WTC11 (cell line): ENCODE data around the gene ITPR2. TPM values are rescaled to one million over a fixed set of nuclear protein-coding genes. Genes with fewer than 3 reads are reported as not detected.

Experiments
- ATAC-seq: fragments of 200-7000 bp; cut with Tn5 transposase; 2 replicates; pipeline ENCODE4 v1.10.0; 2021; ENCODE audit warnings: mild to moderate bottlenecking, moderate library complexity
- CTCF ChIA-PET: fragments of 300-600 bp; sonication (Branson Sonifier 250); formaldehyde crosslinking; loops from one replicate; lab custom pipeline; 2021; ENCODE audit warnings: antibody characterized with exemption; lab: Charles Lee
- POLR2A ChIA-PET: fragments of 350-600 bp; sonication (Branson Sonifier 250); formaldehyde crosslinking; loops from one replicate; lab custom pipeline; 2021; ENCODE audit warnings: antibody characterized with exemption; lab: Charles Lee
- DNase-seq: peaks from one replicate; pipeline ENCODE4 v3.0.0; 2021; ENCODE audit warnings: low spot score
- H3K27ac Mint-ChIP-seq: 2 replicates; pipeline ENCODE4 v1.8.0; 2021; ENCODE audit warnings: mixed read lengths
- H3K27me3 Mint-ChIP-seq: 2 replicates; pipeline ENCODE4 v1.8.0; 2021; ENCODE audit warnings: low read depth, mild to moderate bottlenecking, moderate library complexity, mixed read lengths
- H3K36me3 Mint-ChIP-seq: 2 replicates; pipeline ENCODE4 v1.8.0; 2021; ENCODE audit warnings: mixed read lengths
- H3K4me1 Mint-ChIP-seq: 2 replicates; pipeline ENCODE4 v1.8.0; 2022; ENCODE audit warnings: mixed read lengths
- H3K4me3 Mint-ChIP-seq: 2 replicates; pipeline ENCODE4 v1.8.0; 2021; ENCODE audit warnings: mild to moderate bottlenecking, moderate library complexity, mixed read lengths
- H3K9me3 Mint-ChIP-seq: 2 replicates; pipeline ENCODE4 v1.8.0; 2021; ENCODE audit warnings: mixed read lengths
- AFF4 ChIP-seq: sonication (generic); formaldehyde crosslinking; IDR thresholded peaks from 2 replicates; pipeline ENCODE4 v1.8.1; 2023; ENCODE audit warnings: mild to moderate bottlenecking, missing genetic modification reagents, borderline replicate concordance
- ATF1 ChIP-seq: sonication (generic); formaldehyde crosslinking; IDR thresholded peaks from 2 replicates; pipeline ENCODE4 v1.8.1; 2023; ENCODE audit warnings: mild to moderate bottlenecking, moderate library complexity, missing genetic modification reagents
- ATF3 ChIP-seq: sonication (generic); formaldehyde crosslinking; conservative IDR thresholded peaks from 2 replicates; pipeline ENCODE4 v1.8.1; 2022; ENCODE audit warnings: mild to moderate bottlenecking, missing genetic modification reagents
- CDX4 ChIP-seq: fragments of 250-450 bp; sonication (Bioruptor Pico); IDR thresholded peaks from 2 replicates; pipeline ENCODE4 v1.9.0; 2021; ENCODE audit warnings: moderate library complexity, mild to moderate bottlenecking, inconsistent platforms, borderline replicate concordance
- FOXP1 ChIP-seq: sonication (generic); formaldehyde crosslinking; IDR thresholded peaks from 2 replicates; pipeline ENCODE4 v1.8.0; 2022; ENCODE audit warnings: missing genetic modification reagents, mild to moderate bottlenecking, moderate library complexity, borderline replicate concordance
- FOXP4 ChIP-seq: sonication (generic); formaldehyde crosslinking; IDR thresholded peaks from 2 replicates; pipeline ENCODE4 v1.8.0; 2022; ENCODE audit warnings: mild to moderate bottlenecking, missing genetic modification reagents
- GRHL2 ChIP-seq: fragments of 250-450 bp; sonication (Bioruptor Pico); IDR thresholded peaks from 2 replicates; pipeline ENCODE4 v1.8.0; 2022; ENCODE audit warnings: mild to moderate bottlenecking, moderate library complexity; ENCODE audit not compliant: insufficient replicate concordance, severe bottlenecking
- IRF1 ChIP-seq: sonication (generic); formaldehyde crosslinking; IDR thresholded peaks from 2 replicates; pipeline ENCODE4 v1.8.0; 2023; ENCODE audit warnings: missing genetic modification reagents
- KAT7 ChIP-seq: sonication (generic); formaldehyde crosslinking; IDR thresholded peaks from 2 replicates; pipeline ENCODE4 v1.8.1; 2023; ENCODE audit warnings: missing genetic modification reagents, mild to moderate bottlenecking, borderline replicate concordance
- MAX ChIP-seq: sonication (generic); formaldehyde crosslinking; IDR thresholded peaks from 2 replicates; pipeline ENCODE4 v1.8.0; 2022; ENCODE audit warnings: mild to moderate bottlenecking, missing genetic modification reagents
- MLX ChIP-seq: sonication (generic); formaldehyde crosslinking; IDR thresholded peaks from 2 replicates; pipeline ENCODE4 v1.8.1; 2023; ENCODE audit warnings: mild to moderate bottlenecking, missing genetic modification reagents, moderate library complexity
- MYBL2 ChIP-seq: sonication (generic); formaldehyde crosslinking; IDR thresholded peaks from 2 replicates; pipeline ENCODE4 v1.8.1; 2023; ENCODE audit warnings: mild to moderate bottlenecking, moderate library complexity, missing genetic modification reagents
- NR3C1 ChIP-seq: sonication (generic); formaldehyde crosslinking; conservative IDR thresholded peaks from 2 replicates; pipeline ENCODE4 v1.8.1; 2023; ENCODE audit warnings: low read depth, mild to moderate bottlenecking, missing genetic modification reagents
- PRDM15 ChIP-seq: sonication (generic); formaldehyde crosslinking; IDR thresholded peaks from 2 replicates; pipeline ENCODE4 v1.8.0; 2022; ENCODE audit warnings: missing genetic modification reagents
- PRRX2 ChIP-seq: fragments of 250-450 bp; sonication (Bioruptor Pico); IDR thresholded peaks from 2 replicates; pipeline ENCODE4 v1.8.0; 2021; ENCODE audit warnings: mild to moderate bottlenecking
- SMAD4 ChIP-seq: sonication (generic); formaldehyde crosslinking; IDR thresholded peaks from 2 replicates; pipeline ENCODE4 v1.8.0; 2022; ENCODE audit warnings: mild to moderate bottlenecking, missing genetic modification reagents
- ZBTB43 ChIP-seq: sonication (generic); formaldehyde crosslinking; IDR thresholded peaks from 2 replicates; pipeline ENCODE4 v1.8.1; 2023; ENCODE audit warnings: mild to moderate bottlenecking, missing genetic modification reagents
- ZNF138 ChIP-seq: sonication (generic); formaldehyde crosslinking; conservative IDR thresholded peaks from 2 replicates; pipeline ENCODE4 v1.8.1; 2022; ENCODE audit warnings: mild to moderate bottlenecking, moderate library complexity, missing genetic modification reagents
- ZNF219 ChIP-seq: sonication (generic); formaldehyde crosslinking; IDR thresholded peaks from 2 replicates; pipeline ENCODE4 v1.8.0; 2023; ENCODE audit warnings: missing genetic modification reagents, mild to moderate bottlenecking, borderline replicate concordance
- ZNF232 ChIP-seq: sonication (generic); formaldehyde crosslinking; IDR thresholded peaks from 2 replicates; pipeline ENCODE4 v1.8.0; 2022; ENCODE audit warnings: mild to moderate bottlenecking, missing genetic modification reagents
- ZNF263 ChIP-seq: sonication (generic); formaldehyde crosslinking; IDR thresholded peaks from 2 replicates; pipeline ENCODE4 v1.8.1; 2022; ENCODE audit warnings: low read depth, mild to moderate bottlenecking, moderate library complexity, missing genetic modification reagents
- ZNF396 ChIP-seq: fragments of 250-450 bp; sonication (Bioruptor Pico); IDR thresholded peaks from 2 replicates; pipeline ENCODE4 v1.8.0; 2021; ENCODE audit warnings: mild to moderate bottlenecking, moderate library complexity, borderline replicate concordance
- total RNA-seq: library from RNA; stranded (reverse); gene quantifications from 3 replicates; pipeline ENCODE4 v1.2.3, GENCODE V29; 2021

ITPR2 gene
- total RNA-seq, 1 experiment from 2014 or later = 50.7 TPM

GRCh38 chr12:26556916-26557315 lies 276.1 kb downstream of the ITPR2 start:
- no peak for DNase-seq
- CTCF ChIA-PET = no interaction called here
- POLR2A ChIA-PET = no interaction called here
- ATAC-seq = no peak
- Mint-ChIP-seq H3K4me3 (no peak overlapping the region), H3K9me3 (no peaks in the 10 kb centered on the region), H3K36me3 (peaks cover 7% of the 10 kb centered on the region), H3K27me3 (no peaks in the 10 kb centered on the region), H3K27ac (peak overlapping the region; percentile 46; the same call in 1 of the 2 replicates)
- TF ChIP-seq MYBL2 (CRISPR knock-in tag) (no peak), PRRX2 (CRISPR knock-in tag) (no peak), GRHL2 (no peak), ZBTB43 (CRISPR knock-in tag) (no peak), ATF3 (CRISPR knock-in tag) (no peak), AFF4 (no peak), MLX (CRISPR knock-in tag) (no peak), ZNF263 (CRISPR knock-in tag) (no peak), PRDM15 (CRISPR knock-in tag) (no peak)
- TF ChIP-seq, all 79 proteins: peak for 0
- 0 out of 2 replicates have a peak, but pooled peaks cover 3% of the 10 kb centered on the region for H3K4me1 Mint-ChIP-seq

GRCh38 chr12:26555139-26555538 lies 277.9 kb downstream of the ITPR2 start:
- POLR2A ChIA-PET = no interaction called here
- no peaks in the 10 kb centered on the region for H3K9me3 Mint-ChIP-seq
- H3K27me3 Mint-ChIP-seq = no peaks in the 10 kb centered on the region
- H3K27ac Mint-ChIP-seq = peak overlapping the region; percentile 35; the same call in 1 of the 2 replicates
- no peak overlapping the region for H3K4me3 Mint-ChIP-seq
- CTCF ChIA-PET = no interaction called here
- H3K4me1 Mint-ChIP-seq = 0 out of 2 replicates have a peak, but pooled peaks cover 3% of the 10 kb centered on the region
- DNase-seq (no peak), ATAC-seq (no peak)
- H3K36me3 Mint-ChIP-seq = peaks cover 7% of the 10 kb centered on the region
- TF ChIP-seq ZNF138 (CRISPR knock-in tag) (no peak), MAX (CRISPR knock-in tag) (no peak), FOXP4 (CRISPR knock-in tag) (no peak), KAT7 (CRISPR knock-in tag) (no peak), CDX4 (CRISPR knock-in tag) (no peak), ZNF219 (CRISPR knock-in tag) (no peak), ATF1 (no peak), FOXP1 (no peak), IRF1 (CRISPR knock-in tag) (no peak), SMAD4 (CRISPR knock-in tag) (no peak), ZNF232 (no peak), ZNF396 (CRISPR knock-in tag) (no peak), NR3C1 (CRISPR knock-in tag) (no peak)
